COR-L47 (cell line): ENCODE data around the gene LRP1.

ENCODE experiments used
- DNase-seq: peaks from one replicate; lab custom pipeline; 2025; lab: John Stamatoyannopoulos, UW

The LRP1 gene

GRCh38 chr12:57175428-57176138 lies 47.3 kb downstream of the LRP1 start:
- peak; percentile 90 for DNase-seq

- DNase-seq: no peak
Observed at GRCh38 chr12:57176139-57176477, 47.8 kb downstream of the LRP1 start.

GRCh38 chr12:57176846-57177245 lies 48.6 kb downstream of the LRP1 start:
- DNase-seq: no peak

- no peak for DNase-seq
Observed at GRCh38 chr12:57177354-57177753, 49.1 kb downstream of the LRP1 start.

GRCh38 chr12:57178213-57178612 lies 49.9 kb downstream of the LRP1 start:
- DNase-seq: no peak

- no peak for DNase-seq
Observed at GRCh38 chr12:57179331-57180086, 51.2 kb downstream of the LRP1 start.

- DNase-seq: no peak
Observed at GRCh38 chr12:57180321-57180989, 52.2 kb downstream of the LRP1 start.

GRCh38 chr12:57181072-57181471 lies 52.8 kb downstream of the LRP1 start:
- no peak for DNase-seq

- no peak for DNase-seq
Observed at GRCh38 chr12:57181561-57182155, 53.4 kb downstream of the LRP1 start.

GRCh38 chr12:57182918-57183575 lies 54.8 kb downstream of the LRP1 start:
- peak; percentile 73 for DNase-seq

GRCh38 chr12:57183939-57184725 lies 55.8 kb downstream of the LRP1 start:
- no peak for DNase-seq

- DNase-seq: no peak
Observed at GRCh38 chr12:57185403-57185802, 57.1 kb downstream of the LRP1 start.

- no peak for DNase-seq
Observed at GRCh38 chr12:57185906-57186508, 57.7 kb downstream of the LRP1 start.

- no peak for DNase-seq
Observed at GRCh38 chr12:57187222-57188089, 59.2 kb downstream of the LRP1 start.

- DNase-seq: no peak
Observed at GRCh38 chr12:57188090-57188425, 59.8 kb downstream of the LRP1 start.

GRCh38 chr12:57190037-57190436 lies 61.8 kb downstream of the LRP1 start:
- no peak for DNase-seq

GRCh38 chr12:57190821-57191220 lies 62.5 kb downstream of the LRP1 start:
- DNase-seq: no peak

GRCh38 chr12:57191410-57191809 lies 63.1 kb downstream of the LRP1 start:
- no peak for DNase-seq

GRCh38 chr12:57192920-57193319 lies 64.6 kb downstream of the LRP1 start:
- no peak for DNase-seq

- no peak for DNase-seq
Observed at GRCh38 chr12:57193706-57194245, 65.5 kb downstream of the LRP1 start.
